Keratinocyte (primary cell): ENCODE measurements around the gene ATF6. TPM values are rescaled to one million over a fixed set of nuclear protein-coding genes. Genes with fewer than 3 reads are reported as not detected.

Experiments
- DNase-seq: peaks from one replicate; pipeline ENCODE4 v3.0.0-alpha.2; 2011; ENCODE audit warnings: low read depth, missing footprints, low spot score
- FAIRE-seq: peaks from 2 replicates; lab custom pipeline; 2011; peaks lifted over from hg19 to GRCh38; lab: Jason Lieb, UNC
- H2AFZ ChIP-seq: 2 replicates; pipeline ENCODE4 v1.6.0; 2012; ENCODE audit warnings: low read length, control low read depth, inconsistent platforms; ENCODE audit not compliant: control insufficient read depth
- H3K27ac ChIP-seq: 2 replicates; pipeline ENCODE4 v1.5.1; 2011; ENCODE audit warnings: low read length; ENCODE audit not compliant: control insufficient read depth, insufficient read depth
- H3K27me3 ChIP-seq: 3 replicates; pipeline ENCODE4 v1.6.0; 2011; ENCODE audit warnings: low read length; ENCODE audit not compliant: control insufficient read depth, insufficient read depth; ENCODE audit errors: extremely low read depth
- H3K36me3 ChIP-seq, 2 experiments: 2 replicates in 1 of 2; 3 replicates in 1 of 2; pipeline ENCODE4 v1.5.1; 2011; ENCODE audit warnings: low read length in 2 of 2, mild to moderate bottlenecking in 1 of 2; ENCODE audit not compliant: control insufficient read depth in 2 of 2, insufficient read depth in 2 of 2; ENCODE audit errors: extremely low read depth in 1 of 2
- H3K4me1 ChIP-seq: 3 replicates; pipeline ENCODE4 v1.5.1; 2011; ENCODE audit warnings: low read length; ENCODE audit not compliant: control insufficient read depth, insufficient read depth; ENCODE audit errors: extremely low read depth
- H3K4me2 ChIP-seq: 3 replicates; pipeline ENCODE4 v1.6.0; 2011; ENCODE audit warnings: low read depth, low read length; ENCODE audit not compliant: control insufficient read depth, insufficient read depth; ENCODE audit errors: extremely low read depth
- H3K4me3 ChIP-seq, 3 experiments: fragments of 200-600 bp in 1 of 3; sonication (generic) in 1 of 3; 2 replicates in 2 of 3; 3 replicates in 1 of 3; pipeline ENCODE4 v1.5.1; 2011 to 2016; ENCODE audit warnings: low read length in 3 of 3, mild to moderate bottlenecking in 3 of 3, control low read depth in 2 of 3, inconsistent platforms in 1 of 3, low read depth in 1 of 3, mixed read lengths in 1 of 3, mixed run types in 1 of 3, moderate library complexity in 1 of 3; ENCODE audit not compliant: control insufficient read depth in 2 of 3, insufficient read depth in 2 of 3; ENCODE audit errors: extremely low read depth in 1 of 3
- H3K79me2 ChIP-seq: 2 replicates; pipeline ENCODE4 v1.6.0; 2012; ENCODE audit warnings: low read length; ENCODE audit not compliant: control insufficient read depth, insufficient read depth
- H3K9ac ChIP-seq: 3 replicates; pipeline ENCODE4 v1.6.0; 2011; ENCODE audit warnings: low read length; ENCODE audit not compliant: control insufficient read depth, insufficient read depth; ENCODE audit errors: extremely low read depth
- H3K9me1 ChIP-seq: 3 replicates; pipeline ENCODE4 v1.6.0; 2011; ENCODE audit warnings: low read length; ENCODE audit not compliant: control insufficient read depth, insufficient read depth; ENCODE audit errors: extremely low read depth
- H3K9me3 ChIP-seq: 2 replicates; pipeline ENCODE4 v1.5.1; 2012; ENCODE audit warnings: low read depth, low read length; ENCODE audit not compliant: control insufficient read depth
- H4K20me1 ChIP-seq: 3 replicates; pipeline ENCODE4 v1.6.0; 2011; ENCODE audit warnings: low read length; ENCODE audit not compliant: control insufficient read depth, insufficient read depth; ENCODE audit errors: extremely low read depth
- CTCF ChIP-seq, 3 experiments: IDR thresholded peaks in 1 of 3; conservative IDR thresholded peaks in 1 of 3; optimal IDR thresholded peaks in 1 of 3; 2 replicates in 2 of 3; 3 replicates in 1 of 3; pipeline versions ENCODE3 to v1.5.1; 2011; ENCODE audit warnings: low read length in 3 of 3, mild to moderate bottlenecking in 3 of 3, moderate library complexity in 2 of 3, control low read depth in 1 of 3, inconsistent platforms in 1 of 3; ENCODE audit not compliant: insufficient read depth in 2 of 3; ENCODE audit errors: extremely low read depth in 1 of 3
- EZH2 ChIP-seq: IDR thresholded peaks from one replicate; pipeline ENCODE4 v1.6.1; 2012; ENCODE audit warnings: inconsistent platforms, mild to moderate bottlenecking, low read length, moderate library complexity
- dilution Hi-C: fragments of 300-500 bp; cut with MboI; formaldehyde crosslinking; loops from one replicate; pipeline ENCODE4 v1.7.0; 2020; ENCODE audit warnings: low sequenced_read_pairs; ENCODE audit not compliant: extremely low pct_ligation_motif_present
- polyA plus RNA-seq, 5 experiments: library from polyadenylated mRNA; depleted of rRNA in 3 of 5; stranded (reverse) in 3 of 5; stranded (forward) in 1 of 5; unstranded in 1 of 5; fragments of >200 nt; gene quantifications; 1 replicate in 1 of 5; 2 replicates in 3 of 5; 3 replicates in 1 of 5; pipeline versions ENCODE4 v1.2.1 to v1.2.3, GENCODE V29; 2011 to 2012; ENCODE audit warnings: missing spikeins in 2 of 5, low read depth in 1 of 5, low replicate concordance in 1 of 5

Gene ATF6
- polyA plus RNA-seq, 1 donor (not counting 4 experiments of a cell fraction or from before 2014, with no cell fraction given): 19.7 TPM

- no peak for DNase-seq
- Histone ChIP-seq H3K9me3 (no peaks in the 10 kb centered on the region), H3K4me2 (no peak overlapping the region), H3K9ac (no peak overlapping the region), H3K9me1 (no peaks in the 10 kb centered on the region), H2AFZ (no peak overlapping the region), H3K27me3 (peaks cover 8% of the 10 kb centered on the region), H3K4me1 (no peaks in the 10 kb centered on the region), H4K20me1 (no peaks in the 10 kb centered on the region), H3K4me3 (no peak overlapping the region), H3K79me2 (no peaks in the 10 kb centered on the region), H3K36me3 (no peaks in the 10 kb centered on the region), H3K27ac (no peak overlapping the region)
- TF ChIP-seq EZH2 (no peak), CTCF (optimal IDR thresholded peaks at IDR 0.05 in 1 of 3, IDR thresholded peaks at IDR 0.05 in 1 of 3, conservative IDR thresholded peaks at IDR 0.05 in 1 of 3; ENCODE audit: extremely low read depth in 1 of 3, insufficient read depth in 2 of 3, low read length in 3 of 3) (no peak)
- dilution Hi-C loops: no loop called here
- FAIRE-seq: no peak
Measured at GRCh38 chr1:161987872-161988271, 221.8 kb downstream of the ATF6 start.

GRCh38 chr1:161988413-161988812 is 222.3 kb downstream of the ATF6 start:
- dilution Hi-C loops: no loop called here

More at GRCh38 chr1:161988413-161988812, 222.3 kb downstream of the ATF6 start:
- Histone ChIP-seq H3K9ac (no peak overlapping the region), H3K79me2 (no peaks in the 10 kb centered on the region), H3K27ac (no peak overlapping the region), H3K9me3 (no peaks in the 10 kb centered on the region), H3K9me1 (no peaks in the 10 kb centered on the region), H3K4me1 (no peaks in the 10 kb centered on the region), H4K20me1 (no peaks in the 10 kb centered on the region), H2AFZ (no peak overlapping the region), H3K4me3 (no peak overlapping the region), H3K27me3 (peaks cover 12% of the 10 kb centered on the region), H3K4me2 (no peak overlapping the region), H3K36me3 (no peaks in the 10 kb centered on the region)
- FAIRE-seq: no peak
- no peak for TF ChIP-seq CTCF (optimal IDR thresholded peaks at IDR 0.05 in 1 of 3, IDR thresholded peaks at IDR 0.05 in 1 of 3, conservative IDR thresholded peaks at IDR 0.05 in 1 of 3; ENCODE audit: extremely low read depth in 1 of 3, insufficient read depth in 2 of 3, low read length in 3 of 3)
- no peak for TF ChIP-seq EZH2
- no peak for DNase-seq
